Measurements from ENCODE around the gene TAOK3.
"Not testable (repeated sequence)": the region's sequence is repeated elsewhere in the genome, so short reads cannot be mapped to it uniquely, and the experiment has no call there.

TAOK3 gene

DNA sequence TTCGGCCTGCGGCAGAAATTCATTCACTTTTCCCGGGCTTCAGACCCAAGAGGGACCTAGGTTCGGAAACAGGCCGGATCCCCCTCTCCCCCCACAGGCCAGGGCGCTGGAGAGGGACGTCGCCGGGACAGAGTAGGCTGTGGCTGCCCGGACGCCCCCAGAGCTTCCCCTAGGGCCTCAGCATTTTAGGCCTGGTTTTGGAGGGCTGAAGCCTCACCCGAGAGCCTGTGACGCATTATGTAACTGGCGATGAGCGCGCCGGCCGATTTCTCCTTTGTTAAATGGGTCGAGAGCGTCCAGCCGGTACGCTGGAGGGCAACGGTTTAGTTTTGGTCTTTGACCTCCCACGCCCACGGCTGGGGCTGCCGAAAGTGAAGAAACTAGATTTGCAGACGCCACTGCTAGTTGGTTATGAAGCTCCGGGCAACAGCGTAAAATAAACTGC is 236.1 kb downstream of the TAOK3 start:
- ATAC-seq, result peak; percentile 26
- DNase-seq, result peak; percentile 54

DNA sequence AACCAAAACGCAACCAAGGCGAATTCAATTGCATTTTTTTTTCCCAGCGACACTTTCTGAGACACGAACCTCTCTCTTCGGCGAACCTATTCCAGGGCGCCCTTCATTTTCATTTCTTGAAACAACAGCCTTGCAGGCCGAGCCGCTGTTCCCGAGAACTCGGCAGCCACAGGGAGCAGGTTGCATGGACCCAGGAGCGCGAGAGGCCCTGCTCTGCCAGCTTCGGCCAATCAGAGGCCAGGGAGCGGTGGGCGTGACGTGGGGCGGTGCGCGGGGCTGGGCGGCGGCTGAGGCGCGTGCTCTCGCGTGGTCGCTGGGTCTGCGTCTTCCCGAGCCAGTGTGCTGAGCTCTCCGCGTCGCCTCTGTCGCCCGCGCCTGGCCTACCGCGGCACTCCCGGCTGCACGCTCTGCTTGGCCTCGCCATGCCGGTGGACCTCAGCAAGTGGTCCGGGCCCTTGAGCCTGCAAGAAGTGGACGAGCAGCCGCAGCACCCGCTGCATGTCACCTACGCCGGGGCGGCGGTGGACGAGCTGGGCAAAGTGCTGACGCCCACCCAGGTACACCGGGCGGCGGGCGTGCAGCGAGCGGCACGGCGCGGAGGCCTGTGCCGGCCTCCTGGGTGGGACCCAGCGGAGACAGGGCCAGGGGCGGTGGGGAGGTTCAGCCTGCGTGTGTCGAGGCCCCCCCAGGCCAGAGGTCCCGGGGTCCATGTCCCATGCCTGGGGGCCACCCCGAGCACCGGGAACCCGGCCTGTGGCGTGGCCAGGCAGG is 236.7 kb downstream of the TAOK3 start, which contains the start of gene PEBP1:
Gene PEBP1 (plus strand): TSS at position 337 of the 771 bp plus-strand sequence. CDS start 86 bp downstream, at position 423.
- peak; percentile 99 for ATAC-seq
- DNase-seq, result peak; percentile 96

DNA sequence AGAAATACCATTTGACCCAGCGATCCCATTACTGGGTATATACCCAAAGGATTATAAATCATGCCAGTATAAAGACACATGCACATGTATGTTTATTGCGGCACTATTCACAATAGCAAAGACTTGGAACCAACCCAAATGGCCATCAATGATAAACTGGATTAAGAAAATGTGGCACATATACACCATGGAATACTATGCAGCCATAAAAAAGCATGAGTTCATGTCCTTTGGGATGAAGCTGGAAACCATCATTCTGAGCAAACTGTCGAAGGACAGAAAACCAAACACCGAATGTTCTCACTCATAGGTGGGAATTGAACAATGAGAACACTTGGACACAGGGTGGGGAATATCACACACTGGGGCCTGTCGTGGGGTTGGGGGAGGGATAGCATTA is 243.3 kb downstream of the TAOK3 start:
- DNase-seq, ATAC-seq: not testable (repeated sequence)

DNA sequence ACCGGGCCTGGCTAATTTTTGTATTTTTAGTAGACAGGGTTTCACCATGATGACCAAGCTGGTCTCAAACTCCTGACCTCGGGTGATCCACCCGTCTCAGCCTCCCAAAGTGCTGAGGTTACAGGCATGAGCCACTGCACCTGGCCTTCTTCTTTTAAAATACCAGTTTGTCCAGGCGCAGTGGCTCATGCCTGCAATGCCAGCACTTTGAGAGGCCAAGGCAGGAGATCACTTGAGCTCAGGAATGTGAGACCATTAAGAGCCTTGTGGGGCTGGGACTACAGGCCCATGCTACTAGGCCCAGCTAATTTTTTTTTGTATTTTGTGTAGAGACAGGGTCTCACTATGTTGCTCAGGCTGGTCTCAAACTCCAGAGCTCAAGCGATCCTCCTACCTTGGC is 244.8 kb downstream of the TAOK3 start:
- DNase-seq (no peak), ATAC-seq (no peak)

- ATAC-seq, result no peak
These were observed 246.5 kb downstream of the TAOK3 start for GRCh38 chr12:118126119-118126757.

GRCh38 chr12:118125743-118126118 is 247.0 kb downstream of the TAOK3 start:
- no peak for DNase-seq

More at GRCh38 chr12:118126119-118126757, 246.5 kb downstream of the TAOK3 start:
- DNase-seq, result no peak

GRCh38 chr12:118124333-118124874 is 248.3 kb downstream of the TAOK3 start:
- DNase-seq, result no peak
- ATAC-seq, result no peak

More at GRCh38 chr12:118125743-118126118, 247.0 kb downstream of the TAOK3 start:
- no peak for ATAC-seq

GRCh38 chr12:118122264-118122663 is 250.4 kb downstream of the TAOK3 start:
- ATAC-seq, result no peak
- DNase-seq, result no peak

DNA sequence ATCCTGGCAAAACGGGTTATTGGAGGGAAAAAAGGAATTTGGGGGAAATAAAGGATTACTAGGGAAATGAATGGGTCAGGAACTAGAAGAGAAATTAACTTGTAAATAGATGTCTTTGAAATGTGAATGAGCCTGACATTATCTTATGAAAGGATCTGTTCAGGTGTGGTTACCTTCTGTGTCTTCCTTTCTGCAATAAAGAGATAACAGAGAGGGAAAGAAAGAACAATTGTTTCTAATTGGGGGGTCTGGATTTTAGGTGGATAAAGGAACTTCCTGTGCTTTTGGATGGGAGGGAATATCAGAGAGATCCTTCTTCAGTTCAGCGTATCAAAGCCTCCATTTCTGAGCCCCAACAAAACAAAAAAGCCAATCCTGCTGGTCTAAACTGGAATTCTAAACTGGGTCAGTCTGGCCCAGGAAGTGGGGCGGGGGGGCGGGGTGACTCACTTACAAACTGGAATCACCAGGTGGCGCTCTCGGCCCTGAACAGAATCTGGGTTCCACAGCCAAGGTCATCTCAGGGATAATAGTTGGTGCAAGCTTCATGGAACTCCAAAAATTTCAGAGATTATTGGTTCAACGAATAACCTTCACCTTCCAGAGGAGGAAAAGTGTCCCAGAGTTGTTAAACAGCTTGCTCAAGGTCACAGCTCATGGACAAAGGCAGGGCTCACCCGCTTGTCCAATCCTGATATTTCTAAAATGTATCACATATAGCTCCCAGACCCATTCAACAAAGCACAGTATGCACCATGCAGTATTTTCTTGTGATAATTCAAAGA is 251.9 kb downstream of the TAOK3 start:
- DNase-seq, result peak; percentile 76
- ATAC-seq, result peak; percentile 68

DNA sequence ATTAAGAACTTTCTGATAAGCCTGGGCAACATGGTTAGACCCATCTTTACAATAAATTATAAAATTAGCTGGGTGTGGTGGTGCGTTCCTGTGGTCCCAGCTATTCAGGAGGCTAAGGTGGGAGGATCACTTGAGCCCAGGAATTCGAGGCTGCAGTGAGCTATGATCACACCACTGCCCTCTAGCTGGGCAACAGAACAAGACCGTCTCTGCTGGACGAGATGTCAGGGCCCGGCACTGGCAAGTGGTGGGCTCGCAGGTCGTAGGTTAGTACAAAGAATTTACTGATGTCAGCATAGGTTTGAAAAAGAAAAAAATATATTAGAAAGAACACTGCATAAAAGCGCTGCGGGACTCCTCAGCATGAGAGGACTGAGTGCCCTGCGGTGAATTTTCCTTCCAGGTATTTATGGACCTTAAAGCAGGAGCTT is 253.2 kb downstream of the TAOK3 start:
- ATAC-seq (no peak), DNase-seq (no peak)

GRCh38 chr12:118109088-118109487 is 263.6 kb downstream of the TAOK3 start:
- ATAC-seq (no peak), DNase-seq (no peak)

DNA sequence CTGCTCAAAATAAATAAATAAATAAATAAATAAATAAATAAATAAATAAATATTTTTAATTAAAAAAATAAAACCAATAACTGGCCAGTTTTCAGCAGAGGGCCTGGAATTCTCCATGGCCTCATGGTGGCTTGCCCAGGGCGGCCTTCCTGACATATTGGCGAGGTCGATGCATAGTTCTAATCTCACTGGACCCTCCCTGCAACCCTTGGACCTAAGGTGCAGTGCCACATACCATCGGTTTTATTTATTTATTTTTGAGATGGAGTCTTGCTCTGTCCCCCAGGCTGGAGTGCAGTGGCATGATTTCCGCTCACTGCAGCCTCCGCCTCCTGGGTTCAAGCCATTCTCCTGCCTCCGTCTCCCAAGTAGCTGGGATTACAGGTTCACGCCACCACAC is 265.0 kb downstream of the TAOK3 start:
- DNase-seq (no peak), ATAC-seq (no peak)

- DNase-seq, result no peak
These were observed 265.7 kb downstream of the TAOK3 start for GRCh38 chr12:118107011-118107410.

DNA sequence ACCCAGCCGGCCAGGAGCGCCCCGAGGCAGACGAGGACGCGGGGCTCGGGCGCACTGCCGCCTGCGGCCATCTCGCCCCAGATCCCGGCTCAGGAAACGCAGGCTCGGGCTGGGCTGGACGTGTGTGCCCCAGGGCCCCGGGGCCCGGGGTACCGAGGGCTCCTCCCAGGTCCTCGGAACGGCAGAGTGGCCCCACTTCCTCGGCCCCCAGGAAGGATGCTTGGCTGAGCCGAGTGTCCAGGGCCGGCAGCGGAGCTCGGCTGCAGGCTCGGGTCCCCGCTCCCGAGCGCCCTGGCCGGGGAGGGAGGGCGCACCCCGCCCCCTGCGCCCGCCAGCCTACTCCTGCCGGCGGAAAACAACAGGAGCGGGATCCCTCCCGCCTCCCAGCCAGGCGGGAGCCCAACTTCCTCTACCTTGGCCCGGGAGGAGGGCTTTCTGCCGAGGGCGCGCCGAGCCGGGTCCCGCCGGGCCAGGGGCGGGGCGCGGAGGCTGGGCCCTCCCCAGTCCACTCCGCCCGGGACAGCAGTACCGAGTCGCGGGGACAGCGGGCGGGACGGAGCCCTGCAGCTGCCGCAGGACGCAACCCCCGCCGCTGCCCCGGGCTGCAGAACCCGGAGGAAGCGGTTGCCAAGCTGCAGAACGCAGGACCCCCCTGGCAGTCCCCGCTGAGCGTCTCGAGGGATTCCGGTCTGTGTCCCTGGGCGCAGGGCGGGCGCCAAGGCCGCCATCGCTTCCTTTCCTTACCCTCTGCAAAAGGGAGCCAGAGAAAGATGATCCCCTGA is 268.9 kb downstream of the TAOK3 start, which contains the start of gene VSIG10:
Gene VSIG10 (minus strand): TSS at position 411 of the 782 bp plus-strand sequence. CDS start 340 bp downstream, at position 71.
- ATAC-seq (peak; percentile 58), DNase-seq (peak; percentile 29)

More at GRCh38 chr12:118107011-118107410, 265.7 kb downstream of the TAOK3 start:
- ATAC-seq, result no peak

GRCh38 chr12:118103201-118103600 is 269.5 kb downstream of the TAOK3 start:
- ATAC-seq (no peak), DNase-seq (no peak)

DNA sequence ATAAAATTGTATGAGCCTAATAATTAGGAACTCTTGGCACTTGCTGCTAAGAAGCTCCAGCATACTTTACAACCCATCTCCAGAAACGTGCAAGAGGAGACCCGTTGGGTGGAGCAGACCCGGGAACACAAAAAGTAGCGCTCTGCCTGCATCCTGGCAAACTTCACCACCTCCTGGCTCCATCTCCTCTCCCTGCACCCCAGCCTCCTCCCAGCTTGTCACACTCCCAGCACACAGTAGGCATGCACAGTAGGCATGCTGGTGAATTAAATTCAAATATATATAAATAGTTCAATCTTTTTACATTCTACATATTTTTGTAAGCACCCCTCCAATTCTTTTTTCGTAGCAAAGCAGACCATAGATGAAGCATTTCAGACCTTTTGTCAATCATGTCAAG is 270.1 kb downstream of the TAOK3 start:
- no peak for DNase-seq

DNA sequence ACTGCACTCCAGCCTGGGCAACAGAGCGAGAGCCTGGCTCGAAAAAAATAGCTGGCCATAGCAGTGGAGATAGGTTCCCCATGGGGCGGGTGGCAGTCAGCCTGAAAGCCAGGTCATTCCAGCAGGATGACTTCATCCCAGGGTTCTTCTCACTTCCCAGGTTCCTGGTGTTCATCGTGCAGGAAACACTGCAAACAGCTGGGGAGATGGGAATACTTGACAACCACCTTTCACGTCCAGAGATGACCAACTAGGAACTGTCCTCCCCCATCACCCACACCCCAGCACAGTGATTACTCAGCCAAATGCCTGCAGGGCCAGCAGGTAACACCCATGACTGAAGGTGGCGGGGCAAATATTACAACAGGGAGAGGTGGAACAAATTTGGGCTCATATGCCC is 270.6 kb downstream of the TAOK3 start:
- ATAC-seq (no peak), DNase-seq (no peak)

More for the DNA sequence above, 270.1 kb downstream of the TAOK3 start:
- ATAC-seq, result no peak

- ATAC-seq (no peak), DNase-seq (no peak)
These were observed 271.7 kb downstream of the TAOK3 start for GRCh38 chr12:118101051-118101450.

All from stimulated activated naive CD8-positive, alpha-beta T cell treated with anti-CD3 and anti-CD28 coated beads, Interleukin-15, Interleukin-2, amounts not matched to agents 100 U/mL and 50 U/mL, for 24 hours (primary cell).